LHCN-M2 (cell line): ENCODE measurements around the gene SDK1. TPM values are rescaled to one million over a fixed set of nuclear protein-coding genes. Genes with fewer than 3 reads are reported as not detected.
"Not testable (repeated sequence)": the region's sequence is repeated elsewhere in the genome, so short reads cannot be mapped to it uniquely, and the experiment has no call there.

Experiments
- DNase-seq: peaks from one replicate; pipeline ENCODE4 v3.0.0-alpha.2; 2012; ENCODE audit warnings: low read depth
- total RNA-seq: library from RNA; depleted of rRNA; stranded (reverse); fragments of >200 nt; gene quantifications from 2 replicates; pipeline ENCODE4 v1.2.3, GENCODE V29; 2014

Gene SDK1
- total RNA-seq, 1 experiment from 2014 or later: 8.3 TPM

- DNase-seq: no peak
Measured at GRCh38 chr7:3533040-3533439, 232.0 kb downstream of the SDK1 start.

- peak; percentile 84 for DNase-seq
Measured at GRCh38 chr7:3537210-3537875, 236.3 kb downstream of the SDK1 start.

- DNase-seq: no peak
Measured at GRCh38 chr7:3538041-3538440, 237.0 kb downstream of the SDK1 start.

DNA sequence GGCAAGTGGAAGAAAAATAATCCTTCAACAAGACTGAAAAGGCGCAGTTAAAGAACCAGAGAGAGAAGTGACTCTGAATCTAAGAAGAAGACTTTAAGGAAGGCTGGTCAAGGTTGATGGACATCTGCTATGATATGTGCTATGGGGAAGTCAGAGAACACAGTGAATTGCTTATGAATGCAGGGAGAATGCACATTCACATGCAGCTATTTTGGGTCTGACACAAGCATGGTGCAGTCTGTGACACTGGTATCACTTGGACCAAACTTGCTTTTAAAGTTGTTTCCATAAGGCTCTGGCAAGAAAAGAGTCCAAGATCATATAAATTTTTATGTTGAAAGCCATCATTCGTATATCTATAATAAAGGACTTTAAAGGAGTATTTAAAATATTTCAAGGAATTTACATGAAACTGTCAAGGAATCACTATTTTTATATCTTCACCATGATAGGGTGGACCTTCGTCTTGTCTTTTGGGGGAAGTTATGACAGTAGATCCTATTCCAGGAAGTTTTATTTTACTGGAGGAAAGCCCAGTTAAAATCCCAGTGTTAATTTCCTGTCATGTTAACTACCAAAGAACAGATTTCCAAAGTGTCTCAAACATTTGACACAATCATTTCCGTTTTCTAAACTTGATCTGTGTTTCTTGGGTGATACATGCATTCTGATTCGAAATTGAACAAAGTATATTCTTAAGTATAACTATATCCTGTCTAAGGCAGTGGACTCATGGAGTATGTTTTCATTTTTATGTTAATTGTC is 239.6 kb downstream of the SDK1 start:
- DNase-seq: no peak

- DNase-seq: no peak
Measured at GRCh38 chr7:3544202-3544601, 243.2 kb downstream of the SDK1 start.

- DNase-seq: no peak
Measured at GRCh38 chr7:3548815-3549214, 247.8 kb downstream of the SDK1 start.

DNA sequence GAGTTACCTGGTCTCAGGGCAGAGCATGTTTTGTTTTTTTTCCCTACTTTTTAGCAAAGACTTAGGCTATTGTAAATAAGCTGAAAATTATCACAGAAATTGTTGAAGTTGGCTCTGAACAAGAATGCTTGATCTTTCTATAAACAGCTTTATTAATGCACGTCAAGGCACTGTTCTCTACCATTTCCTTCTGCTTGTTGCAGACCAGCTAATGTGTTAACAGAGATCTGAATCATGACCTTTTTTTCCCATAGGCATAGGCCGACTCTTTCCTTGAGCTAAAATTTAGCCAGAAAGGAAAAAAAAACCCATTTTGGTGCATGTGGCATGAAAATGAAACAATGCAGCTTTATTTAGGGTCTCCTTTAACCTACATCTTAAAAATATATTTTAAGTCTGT is 248.5 kb downstream of the SDK1 start:
- DNase-seq: no peak

GRCh38 chr7:3551536-3551935 is 250.5 kb downstream of the SDK1 start:
- no peak for DNase-seq

DNA sequence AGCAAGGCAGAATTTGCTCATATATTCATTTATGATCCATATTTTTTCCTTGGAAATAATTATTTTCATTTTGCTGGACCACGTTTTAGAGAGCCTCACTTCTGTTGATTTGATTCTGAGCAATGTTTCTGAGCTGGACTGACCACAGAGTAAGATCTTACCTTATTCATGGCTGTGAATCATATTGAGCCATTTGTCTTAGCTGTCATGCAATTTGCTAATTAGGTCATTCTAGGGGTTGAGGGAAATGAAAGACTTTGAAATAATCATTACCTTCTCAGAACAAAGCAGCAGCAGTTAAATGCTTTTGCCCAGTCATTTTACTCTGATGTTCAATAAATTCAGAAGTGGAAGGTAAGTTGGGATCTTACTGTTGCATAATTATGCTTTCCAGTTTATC is 251.4 kb downstream of the SDK1 start:
- DNase-seq: peak; percentile 43

DNA sequence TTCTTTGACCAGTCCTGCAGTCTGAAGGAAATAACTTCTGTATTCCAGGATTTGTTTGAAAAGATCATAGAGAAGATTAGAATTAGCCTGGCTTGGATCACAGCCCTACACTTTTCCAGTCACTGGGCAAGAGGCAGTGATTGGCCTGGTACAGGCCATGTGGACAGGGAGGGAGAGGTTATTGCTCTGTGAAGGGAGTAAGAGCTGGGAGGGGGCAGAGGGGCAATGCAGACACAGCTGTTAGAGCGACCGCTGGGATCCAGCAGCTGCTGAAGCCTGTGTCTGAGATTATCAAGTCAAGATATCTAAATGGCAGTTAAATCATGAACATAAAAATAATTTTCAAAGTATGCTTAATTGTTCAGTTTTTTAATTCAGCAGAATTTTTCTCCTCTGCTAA is 257.3 kb downstream of the SDK1 start:
- DNase-seq: peak; percentile 93

- DNase-seq: peak; percentile 93
Measured at GRCh38 chr7:3559278-3559677, 258.2 kb downstream of the SDK1 start.

DNA sequence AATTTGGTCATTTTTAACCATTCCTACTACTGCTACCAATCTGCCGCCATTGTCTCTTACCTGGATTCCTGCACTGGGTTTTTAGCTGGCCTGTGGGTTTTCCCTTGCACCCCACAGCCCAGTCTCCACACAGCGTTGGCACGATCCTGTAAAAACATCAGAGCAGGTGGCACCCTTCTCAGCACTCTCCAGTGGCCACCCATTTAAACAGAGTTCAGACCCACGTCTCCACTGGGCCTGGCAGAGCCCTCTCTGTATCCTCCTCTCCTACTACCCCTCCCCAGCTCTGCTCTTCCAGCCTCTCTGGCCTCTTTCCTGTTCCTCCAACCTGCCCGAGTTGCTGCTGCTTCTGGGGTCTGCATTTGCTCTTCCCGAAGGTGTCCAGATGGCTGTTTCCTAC is 259.4 kb downstream of the SDK1 start:
- DNase-seq: no peak

DNA sequence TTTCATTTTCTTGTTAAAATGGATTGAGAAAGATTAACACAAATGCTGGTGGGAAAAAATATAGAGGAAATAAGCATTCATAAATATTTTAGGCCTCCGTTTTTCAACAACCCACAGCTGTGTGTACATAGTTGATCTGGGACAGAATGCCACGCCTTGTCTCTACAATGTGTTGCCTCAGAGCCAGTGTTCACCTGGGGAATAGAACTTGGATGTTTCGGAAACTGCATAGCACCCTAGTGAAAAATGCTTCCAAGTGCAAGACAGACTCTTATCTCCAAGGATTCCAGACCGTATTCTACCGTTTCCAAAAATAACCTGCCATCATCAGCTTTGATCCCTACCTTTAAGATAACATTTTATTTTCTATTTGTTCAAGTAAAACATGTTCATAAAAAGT is 260.9 kb downstream of the SDK1 start:
- no peak for DNase-seq

GRCh38 chr7:3564231-3564630 is 263.2 kb downstream of the SDK1 start:
- no peak for DNase-seq

DNA sequence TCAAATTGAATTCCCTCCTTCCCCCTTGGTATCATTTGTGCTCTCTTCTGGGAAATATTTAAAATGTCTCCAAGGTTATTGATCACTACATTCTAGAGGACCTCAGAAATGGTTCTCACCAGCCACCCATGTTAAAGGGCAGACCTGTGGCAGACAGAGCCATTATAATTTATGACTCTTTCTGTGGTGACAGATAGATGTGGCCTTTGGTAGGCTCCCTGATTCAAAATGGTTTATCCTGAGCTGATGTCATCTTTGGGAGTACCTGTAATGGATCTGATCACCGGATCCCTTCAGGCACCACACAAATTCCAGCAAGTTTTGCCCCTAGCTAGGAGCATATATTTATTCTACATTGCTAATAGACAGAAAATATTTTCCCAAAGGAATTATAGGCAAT is 267.5 kb downstream of the SDK1 start:
- DNase-seq: no peak

GRCh38 chr7:3569643-3570042 is 268.6 kb downstream of the SDK1 start:
- no peak for DNase-seq

DNA sequence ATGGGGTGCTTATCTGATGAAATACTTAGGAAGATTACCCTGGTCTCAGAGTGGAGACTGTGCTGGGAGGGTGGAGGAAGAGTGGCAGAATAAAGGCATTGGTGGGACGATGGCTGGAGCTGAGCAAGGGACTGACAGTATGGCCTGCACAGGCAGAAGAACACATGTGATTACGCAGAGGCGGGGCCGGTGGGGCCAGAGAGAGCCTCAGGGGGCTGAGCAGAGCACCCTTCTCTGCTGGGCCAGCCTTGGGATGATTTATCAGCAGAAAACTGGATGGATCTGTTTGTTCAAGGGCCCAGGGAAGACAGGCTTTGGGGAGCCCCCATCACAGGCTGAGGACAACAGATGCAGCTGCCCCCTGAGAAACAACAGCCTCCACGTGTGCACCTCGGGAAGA is 272.1 kb downstream of the SDK1 start:
- peak; percentile 46 for DNase-seq

DNA sequence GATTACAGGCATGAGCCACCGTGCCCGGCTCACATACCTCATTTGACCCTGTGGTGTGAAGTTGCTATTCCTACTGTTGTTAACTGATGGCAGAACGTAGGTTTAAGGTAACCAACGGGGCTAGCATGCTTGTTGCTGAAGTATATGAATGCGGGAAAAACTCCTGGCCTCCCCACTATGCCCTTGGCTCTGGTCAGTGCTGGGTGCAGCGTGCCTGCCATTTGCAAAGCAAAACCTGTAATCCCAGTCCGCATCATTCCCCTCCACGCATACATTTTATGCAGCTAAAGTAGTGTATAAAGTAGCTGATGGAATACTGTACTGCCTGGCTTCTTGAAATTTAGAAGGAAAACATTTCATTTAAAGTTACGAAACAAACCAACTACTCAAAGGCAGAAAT is 273.3 kb downstream of the SDK1 start:
- no peak for DNase-seq

DNA sequence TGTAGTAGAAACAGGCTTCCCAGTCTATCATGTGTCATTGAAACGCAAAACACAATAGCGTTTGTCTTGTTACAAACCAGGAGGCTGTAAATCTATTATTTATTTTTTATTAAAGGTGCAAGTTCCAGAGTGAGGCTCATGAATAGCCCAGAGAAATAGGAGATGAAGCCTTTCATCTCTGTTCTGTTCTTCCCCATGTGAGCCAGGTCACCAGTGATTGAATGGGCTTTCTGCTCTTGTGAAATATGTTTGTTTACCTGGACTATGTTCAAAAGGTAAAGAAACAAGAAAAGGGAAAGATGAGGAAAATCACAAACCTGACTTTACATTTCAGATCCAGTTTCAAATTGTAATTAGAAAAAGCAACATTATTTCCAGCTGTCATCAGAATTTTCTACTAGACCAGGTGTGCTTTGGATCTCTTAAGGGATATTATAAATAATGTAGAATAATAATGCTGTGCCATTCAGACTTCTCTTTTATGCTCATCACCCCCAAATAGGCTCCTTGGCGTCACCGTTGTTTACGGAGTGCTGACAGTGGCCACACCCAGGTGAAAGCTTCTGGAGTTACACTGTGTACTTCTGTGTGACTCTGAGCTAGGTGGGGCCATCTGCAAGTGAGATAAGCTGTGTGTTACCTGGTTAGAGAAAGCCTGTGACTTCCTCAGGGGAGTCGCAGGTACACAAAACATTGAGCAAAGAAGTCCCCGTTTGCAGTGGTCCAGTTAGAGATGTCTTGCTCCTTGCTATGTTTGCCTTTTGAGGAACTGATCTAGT is 274.9 kb downstream of the SDK1 start:
- DNase-seq: no peak

GRCh38 chr7:3578399-3578798 is 277.3 kb downstream of the SDK1 start:
- DNase-seq: no peak

DNA sequence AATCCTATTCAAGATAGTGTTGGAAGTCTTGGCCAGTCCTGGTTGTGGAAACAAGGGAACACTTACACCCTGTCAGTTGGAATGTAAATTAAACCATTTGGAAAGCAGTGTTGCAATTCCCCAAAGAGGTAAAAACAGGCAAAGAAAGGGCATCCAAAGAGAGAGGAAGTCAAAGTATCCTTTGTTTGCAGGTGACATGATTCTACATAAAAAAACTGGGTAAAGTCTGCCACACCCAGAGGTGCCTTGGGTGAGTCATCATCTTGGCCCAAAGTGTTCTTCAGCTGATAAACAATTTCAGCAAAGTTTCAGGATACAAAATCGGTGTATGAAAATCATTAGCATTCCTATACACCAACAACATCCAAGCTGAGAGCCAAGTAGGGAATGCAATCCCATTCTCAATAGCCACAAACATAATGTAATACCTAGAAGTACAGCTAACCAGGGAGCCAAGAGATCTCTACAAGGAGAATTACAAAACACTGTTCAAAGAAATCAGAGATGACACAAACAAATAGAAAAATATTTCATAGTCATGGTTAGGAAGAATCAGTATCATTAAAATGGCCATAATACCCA is 278.7 kb downstream of the SDK1 start:
- no peak for DNase-seq

GRCh38 chr7:3582145-3582544 is 281.1 kb downstream of the SDK1 start:
- DNase-seq: not testable (repeated sequence)
